GM18907 (cell line): ENCODE results near the gene FBXO8.

Experiments used
- ATAC-seq: cut with Tn5 transposase; IDR thresholded peaks from one replicate; pipeline ENCODE4 v1.9.1; 2021; ENCODE audit warnings: mild to moderate bottlenecking, moderate library complexity; ENCODE audit not compliant: unreplicated experiment

Gene FBXO8

GRCh38 chr4:174211622-174212044, 71.8 kb downstream of the FBXO8 start:
- no peak for ATAC-seq

GRCh38 chr4:174210952-174211490, 72.4 kb downstream of the FBXO8 start:
- ATAC-seq, result no peak

GRCh38 chr4:174210354-174210753, 73.1 kb downstream of the FBXO8 start:
- no peak for ATAC-seq

GRCh38 chr4:174209341-174209740, 74.1 kb downstream of the FBXO8 start:
- ATAC-seq, result no peak

GRCh38 chr4:174207367-174207766, 76.1 kb downstream of the FBXO8 start:
- no peak for ATAC-seq

GRCh38 chr4:174204164-174204831, 79.2 kb downstream of the FBXO8 start:
- ATAC-seq, result no peak

- ATAC-seq, result no peak
Observed at GRCh38 chr4:174201871-174202270, 81.6 kb downstream of the FBXO8 start.

GRCh38 chr4:174199735-174200134, 83.7 kb downstream of the FBXO8 start:
- ATAC-seq, result no peak

- no peak for ATAC-seq
Observed at GRCh38 chr4:174198828-174199227, 84.6 kb downstream of the FBXO8 start.

- no peak for ATAC-seq
Observed at GRCh38 chr4:174198396-174198795, 85.1 kb downstream of the FBXO8 start.

- no peak for ATAC-seq
Observed at GRCh38 chr4:174193438-174194374, 89.8 kb downstream of the FBXO8 start.

- no peak for ATAC-seq
Observed at GRCh38 chr4:174192943-174193342, 90.5 kb downstream of the FBXO8 start.

GRCh38 chr4:174190832-174191500, 92.5 kb downstream of the FBXO8 start:
- no peak for ATAC-seq

GRCh38 chr4:174189392-174190015, 94.0 kb downstream of the FBXO8 start:
- no peak for ATAC-seq
